HG02852 (cell line): ENCODE data around the gene MRPS34.

Experiments used
- ATAC-seq: cut with Tn5 transposase; IDR thresholded peaks from one replicate; pipeline ENCODE4 v1.9.1; 2021; ENCODE audit warnings: mild to moderate bottlenecking, moderate library complexity; ENCODE audit not compliant: unreplicated experiment

MRPS34 gene

DNA sequence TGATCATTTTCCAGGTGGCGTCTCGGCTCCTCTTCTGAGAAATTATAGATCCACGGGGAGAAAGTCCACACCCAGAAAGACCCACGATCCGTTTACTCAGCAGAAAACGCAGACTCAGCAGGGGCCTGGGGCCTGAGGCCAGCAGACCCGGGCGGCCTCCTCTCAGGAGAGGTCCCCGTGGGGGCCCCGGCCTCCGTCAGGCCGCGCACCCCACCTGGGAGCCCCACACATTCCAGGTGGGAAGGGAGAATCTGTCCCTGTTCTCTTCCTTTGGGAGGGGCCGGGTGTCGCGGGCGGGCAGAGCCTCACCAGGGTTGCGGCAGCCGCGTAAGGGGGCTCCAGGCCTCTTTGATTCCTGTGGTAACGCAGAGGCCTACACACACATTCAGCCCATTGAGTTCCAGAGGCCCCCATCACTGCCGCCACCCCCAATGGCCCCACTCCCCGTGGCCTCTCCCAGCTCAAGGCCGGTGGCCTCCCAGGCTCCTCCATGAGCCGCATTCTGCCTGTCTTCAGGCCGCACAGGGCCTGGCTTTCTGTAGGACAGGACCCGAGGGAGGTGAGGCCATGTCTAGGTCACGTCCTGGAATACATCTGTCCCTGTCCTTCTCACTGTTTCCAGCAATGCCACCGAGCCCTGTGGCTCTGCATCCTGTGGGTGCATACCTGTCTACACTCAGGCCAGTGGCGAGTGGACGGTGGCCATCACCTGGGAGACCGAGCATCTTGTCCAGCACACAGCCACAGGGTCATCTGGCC is 22.2 kb upstream of the MRPS34 start:
- ATAC-seq, result no peak

DNA sequence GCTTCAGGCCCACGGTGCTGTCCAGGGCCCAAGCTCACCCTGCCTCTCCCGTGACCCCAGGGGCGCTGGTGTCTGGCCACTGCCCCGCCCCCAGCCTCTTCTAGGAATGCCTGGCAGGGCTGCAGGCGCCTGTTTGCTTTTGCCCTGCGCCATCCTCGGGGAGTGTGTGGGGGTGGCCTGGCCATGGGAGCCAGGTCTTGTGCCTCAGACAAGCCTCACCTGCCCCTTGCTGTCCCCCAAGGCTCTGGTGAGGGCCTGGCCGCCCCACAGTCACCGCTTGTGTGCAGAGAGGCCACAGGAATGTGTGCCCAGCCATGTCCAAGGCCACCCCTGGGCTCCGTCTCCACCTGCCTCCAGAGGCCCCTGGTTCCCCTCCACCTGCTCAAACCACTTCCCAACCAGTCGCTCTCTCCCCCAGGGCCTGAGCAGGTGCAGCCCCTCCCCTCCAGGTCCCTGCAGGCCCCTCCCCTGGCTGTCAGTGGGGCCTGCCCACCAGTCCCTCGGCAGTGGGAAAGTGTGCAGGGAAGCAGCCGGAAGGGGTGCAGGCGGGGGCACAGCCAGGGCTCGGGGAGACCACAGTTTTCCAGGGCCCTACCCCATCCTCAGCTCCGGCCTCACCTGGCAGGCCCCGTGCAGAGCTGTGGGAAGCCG is 21.4 kb upstream of the MRPS34 start:
- no peak for ATAC-seq

DNA sequence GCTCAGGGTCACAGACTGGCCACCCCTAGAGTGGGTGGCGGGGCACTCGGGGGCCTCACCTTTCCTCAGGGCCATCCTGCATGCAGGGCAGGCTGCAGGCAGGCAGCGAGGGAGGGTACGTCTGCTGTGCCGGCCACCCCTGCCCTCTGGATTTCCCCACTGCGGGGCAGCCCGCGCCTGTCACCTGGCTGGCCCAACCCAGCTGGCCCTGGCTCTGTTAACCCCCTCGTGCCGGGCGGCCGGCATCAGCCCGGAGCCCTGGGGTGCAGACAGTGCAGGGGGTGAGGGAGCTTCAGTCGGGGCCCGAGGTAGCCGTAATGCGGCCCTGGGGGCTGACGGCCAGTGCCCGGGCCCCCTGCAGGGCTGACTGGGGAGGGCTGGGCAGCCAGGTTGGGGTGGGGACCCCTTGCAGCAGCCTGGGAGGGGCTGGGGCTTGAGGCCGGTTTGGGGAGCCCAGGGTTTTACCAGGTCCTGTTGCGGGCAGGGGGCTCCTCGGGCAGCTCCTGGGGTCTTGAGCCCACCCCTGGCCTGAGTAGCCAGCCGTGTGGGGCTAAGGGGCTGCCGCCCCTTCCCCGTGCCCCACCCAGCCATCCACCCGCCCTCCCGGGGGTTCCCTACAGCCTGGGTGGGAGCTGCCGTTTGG is 20.8 kb upstream of the MRPS34 start, which contains the start of gene IGFALS:
Gene IGFALS (minus strand): TSS at position 128 of the 643 bp plus-strand sequence. CDS start 53 bp downstream, at position 75.
- no peak for ATAC-seq

DNA sequence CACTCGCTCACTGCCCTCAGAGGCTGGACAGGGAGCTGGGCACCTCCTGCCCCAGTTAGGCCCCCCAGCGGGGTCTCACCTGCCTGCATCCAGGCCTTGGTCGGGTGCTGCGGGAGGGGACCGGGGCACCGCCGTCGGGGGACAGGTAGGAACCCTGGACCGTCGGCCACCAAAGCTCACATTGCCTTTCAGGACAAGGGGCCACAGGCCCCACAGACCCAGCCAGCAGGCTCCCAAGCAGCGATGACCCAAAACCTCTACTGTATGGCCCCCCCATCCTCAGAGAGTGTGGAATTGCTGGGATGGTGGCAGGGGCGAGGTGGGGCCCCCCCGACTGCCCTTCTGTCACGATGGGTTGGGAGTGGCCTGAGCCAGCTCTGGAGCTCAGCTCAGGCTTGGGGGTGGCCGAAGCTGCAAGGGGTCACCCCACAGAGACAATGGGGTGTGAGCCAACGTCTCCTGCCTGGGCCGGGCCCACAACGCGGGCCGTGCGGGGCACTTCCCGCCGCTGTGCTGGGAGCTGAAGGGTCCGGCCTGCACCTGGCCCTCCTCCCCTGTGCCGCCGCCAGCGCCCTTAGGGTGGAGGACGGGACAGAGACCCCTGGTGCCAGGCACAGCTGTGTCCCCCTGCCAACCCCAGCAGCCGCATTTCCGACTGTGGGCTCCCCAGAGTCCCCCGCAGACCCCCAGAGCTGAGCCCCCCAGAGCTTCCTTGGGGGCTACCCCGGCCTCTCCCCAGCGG is 20.1 kb upstream of the MRPS34 start:
- no peak for ATAC-seq

DNA sequence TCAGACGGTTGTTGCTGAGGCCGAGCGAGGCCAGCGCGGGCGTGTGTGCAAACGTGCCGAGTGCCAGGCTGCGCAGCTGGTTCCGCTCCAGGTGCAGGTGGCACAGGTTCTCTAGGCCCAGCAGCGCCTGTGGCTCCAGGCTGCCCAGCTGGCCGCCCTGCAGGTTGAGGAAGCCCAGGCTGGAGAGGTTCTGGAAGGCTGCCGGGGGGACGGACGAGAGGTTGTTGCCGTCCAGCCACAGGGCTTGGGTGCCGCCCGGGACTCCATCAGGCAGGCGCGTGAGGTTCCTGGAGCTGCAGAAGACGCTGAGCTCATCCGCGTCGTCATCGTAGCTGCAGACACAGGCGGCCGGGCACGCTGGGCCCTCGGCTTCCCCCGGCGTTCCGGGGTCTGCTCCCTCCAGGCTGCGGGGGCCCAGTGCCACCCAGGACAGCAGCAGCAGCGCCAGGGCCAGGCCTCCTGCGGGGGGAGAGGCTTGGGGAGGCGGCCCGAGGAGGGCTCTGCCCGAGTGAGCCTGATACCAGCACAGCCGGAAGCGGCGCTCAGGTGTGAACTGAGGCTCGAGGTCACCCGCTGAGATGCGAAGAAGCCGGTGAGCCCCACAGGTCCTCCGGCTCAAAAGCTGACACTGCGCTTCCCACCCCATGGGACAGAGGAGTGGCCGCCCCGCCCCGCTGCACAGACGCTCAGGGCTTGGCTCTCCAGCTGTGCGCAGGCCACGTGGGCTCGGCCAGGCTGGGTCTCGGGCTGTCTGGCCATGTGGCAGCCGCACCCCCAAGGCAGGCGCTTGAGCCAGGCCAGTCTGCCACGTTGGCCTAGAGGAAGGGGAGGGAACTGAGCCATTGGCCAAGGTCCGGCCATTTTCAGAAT is 19.2 kb upstream of the MRPS34 start:
- ATAC-seq, result no peak

GRCh38 chr16:1791256-1791942 is 18.5 kb upstream of the MRPS34 start:
- ATAC-seq, result no peak

- no peak for ATAC-seq
Measured at GRCh38 chr16:1790611-1791255, 17.8 kb upstream of the MRPS34 start.

- ATAC-seq, result no peak
Measured at GRCh38 chr16:1790261-1790610, 17.3 kb upstream of the MRPS34 start.

DNA sequence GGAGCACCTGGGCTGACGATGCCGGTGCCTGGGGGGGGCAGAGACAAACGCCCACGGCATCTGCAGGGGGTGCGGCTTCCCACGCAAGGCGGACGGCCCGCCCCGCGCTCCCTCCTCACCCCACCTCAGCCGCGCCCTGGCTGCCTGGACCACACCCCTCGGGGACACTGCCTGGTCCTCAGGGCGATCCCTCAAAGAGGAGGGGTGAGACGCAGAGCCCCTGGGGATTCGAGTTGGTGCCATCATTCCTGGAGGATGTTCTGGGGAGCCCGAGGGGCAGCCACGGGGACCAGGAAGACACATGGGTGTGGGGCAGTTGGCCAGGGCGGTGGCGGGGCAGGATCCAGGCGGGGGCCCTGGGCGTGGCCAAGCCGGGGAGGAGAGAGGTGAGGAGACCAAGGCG is 16.7 kb upstream of the MRPS34 start:
- ATAC-seq, result no peak

DNA sequence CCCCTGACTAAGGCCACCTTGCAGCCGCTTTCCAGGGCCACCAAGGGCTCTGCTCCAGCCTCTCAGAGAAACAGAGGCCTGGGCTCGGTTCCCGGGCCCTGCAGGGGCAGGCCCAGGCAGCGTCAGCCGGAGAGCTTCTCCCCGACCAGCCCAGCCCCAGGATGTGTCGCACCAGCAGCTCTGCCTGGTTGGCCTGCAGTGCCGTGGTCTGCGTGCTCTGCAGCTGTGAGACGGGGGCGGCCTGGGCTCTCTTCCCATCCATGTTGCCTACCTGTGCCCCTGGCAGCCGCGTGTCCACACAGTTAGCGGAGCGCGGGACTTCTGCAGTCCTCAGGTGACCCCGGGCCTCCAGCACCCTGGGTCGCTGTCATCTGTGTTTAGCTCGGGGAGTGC is 15.8 kb upstream of the MRPS34 start:
- no peak for ATAC-seq

DNA sequence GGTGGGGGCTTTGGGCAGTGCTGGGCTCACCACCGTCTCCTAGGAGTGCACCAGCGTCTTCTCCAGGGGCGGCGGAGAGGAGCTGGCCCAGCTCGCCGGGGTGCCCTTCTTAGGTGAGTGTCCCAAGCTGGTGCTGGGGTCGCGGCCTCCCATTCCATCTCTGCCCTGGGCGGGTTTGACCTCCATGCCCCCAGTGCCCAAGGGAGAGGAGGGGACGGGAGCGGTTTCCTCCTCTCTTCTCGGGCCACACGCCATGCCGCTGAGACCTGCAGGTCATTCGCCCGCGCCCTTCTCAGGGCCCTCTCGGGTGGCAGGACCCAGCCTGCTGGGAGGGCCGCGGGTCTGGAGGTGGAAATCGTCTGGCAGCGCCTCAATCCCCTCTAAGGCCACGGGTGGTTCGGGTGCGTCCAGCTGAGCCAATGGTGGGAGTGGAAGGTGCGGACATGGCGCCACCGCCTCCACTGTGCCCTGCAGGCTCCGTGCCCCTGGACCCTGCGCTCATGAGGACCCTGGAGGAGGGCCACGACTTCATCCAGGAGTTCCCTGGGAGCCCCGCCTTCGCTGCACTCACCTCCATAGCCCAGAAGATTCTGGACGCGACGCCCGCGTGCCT is 15.3 kb upstream of the MRPS34 start:
- ATAC-seq, result no peak

DNA sequence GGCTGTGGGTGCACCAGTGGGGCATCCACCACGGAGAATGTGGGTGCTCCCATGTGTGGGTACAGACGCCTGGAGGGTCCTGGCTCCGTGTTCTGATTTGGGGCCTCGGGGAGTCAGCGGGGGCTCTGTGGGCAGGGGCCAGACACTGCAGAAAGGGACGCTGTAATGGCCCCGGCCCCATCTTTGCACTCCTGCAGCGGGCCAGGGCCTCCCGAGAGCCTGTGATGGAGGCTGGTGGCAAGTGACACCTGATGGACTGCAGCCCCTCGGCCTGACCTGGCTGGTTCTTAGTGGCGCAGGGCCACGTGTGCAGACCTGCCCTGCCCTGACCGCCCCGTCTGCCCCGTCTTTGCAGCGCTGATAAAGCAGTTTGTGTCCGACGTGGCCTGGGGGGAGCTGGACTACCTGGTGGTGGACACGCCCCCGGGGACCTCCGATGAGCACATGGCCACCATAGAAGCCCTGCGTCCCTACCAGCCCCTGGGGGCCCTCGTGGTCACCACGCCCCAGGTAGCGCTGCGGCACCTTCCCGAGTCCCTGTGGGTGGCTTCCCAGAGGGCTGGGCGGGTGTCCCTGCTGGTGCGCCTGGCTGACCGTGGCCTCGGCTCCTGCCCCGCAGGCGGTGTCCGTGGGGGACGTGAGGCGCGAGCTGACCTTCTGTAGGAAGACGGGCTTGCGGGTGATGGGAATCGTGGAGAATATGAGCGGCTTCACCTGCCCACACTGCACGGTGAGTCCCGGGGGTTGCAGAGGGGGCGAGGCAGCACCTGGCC is 14.6 kb upstream of the MRPS34 start:
- ATAC-seq, result no peak

GRCh38 chr16:1787056-1787321 is 14.1 kb upstream of the MRPS34 start:
- no peak for ATAC-seq

GRCh38 chr16:1786242-1787055 is 13.5 kb upstream of the MRPS34 start:
- ATAC-seq, result no peak

DNA sequence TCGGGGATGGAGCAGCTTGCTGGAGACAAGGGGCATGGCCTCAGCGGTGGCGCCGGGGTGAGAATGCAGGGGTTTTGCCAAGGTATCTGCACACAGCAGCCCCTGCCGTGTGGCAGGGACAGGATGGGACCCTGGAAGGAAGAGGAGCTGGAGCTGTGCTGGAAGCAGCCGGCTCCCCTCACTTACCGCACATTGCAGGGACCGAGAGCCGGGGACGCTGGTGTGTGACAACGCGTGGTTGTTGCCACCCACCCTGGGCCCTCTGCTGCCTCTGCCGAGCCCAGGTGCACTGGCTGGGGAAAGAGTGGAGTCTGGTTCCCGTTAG is 12.9 kb upstream of the MRPS34 start:
- ATAC-seq, result no peak

GRCh38 chr16:1784977-1785845 is 12.3 kb upstream of the MRPS34 start:
- no peak for ATAC-seq
